PC-9 (cell line): ENCODE measurements around the gene GLYAT. TPM values are rescaled to one million over a fixed set of nuclear protein-coding genes. Genes with fewer than 3 reads are reported as not detected.

Experiments
- BruUV-seq: library from RNA; stranded (reverse); fragments of 400-500 nt; replicated peaks from 2 replicates; lab custom pipeline; 2021; lab: Mats Ljungman, UMichigan
- CTCF ChIA-PET: fragments of 300-600 bp; sonication (Branson Sonifier 250); formaldehyde crosslinking; loops from one replicate; lab custom pipeline; 2022; ENCODE audit warnings: antibody characterized with exemption; lab: Charles Lee
- POLR2A ChIA-PET: fragments of 300-600 bp; sonication (Branson Sonifier 250); formaldehyde crosslinking; loops from one replicate; lab custom pipeline; 2022; ENCODE audit warnings: antibody characterized with exemption; ENCODE audit not compliant: unreplicated experiment; lab: Charles Lee
- DNase-seq, 2 experiments: peaks; one replicate each; pipeline versions ENCODE4 v3.0.0 to v3.0.0-alpha.2; 2015 to 2022; ENCODE audit warnings: mixed read lengths in 1 of 2
- H2AFZ ChIP-seq: fragments of 200-600 bp; sonication (generic); 2 replicates; pipeline ENCODE4 v1.8.1; 2017; ENCODE audit warnings: antibody characterized with exemption
- H3F3A ChIP-seq: fragments of 200-600 bp; sonication (generic); 2 replicates; pipeline ENCODE4 v1.8.1; 2017; ENCODE audit warnings: antibody characterized with exemption, mild to moderate bottlenecking, low read depth; ENCODE audit not compliant: insufficient read depth
- H3K27ac ChIP-seq: fragments of 200-600 bp; sonication (generic); 2 replicates; pipeline ENCODE4 v1.6.1; 2016; ENCODE audit warnings: mixed run types
- H3K27me3 ChIP-seq: fragments of 200-600 bp; sonication (generic); 2 replicates; pipeline ENCODE4 v1.6.1; 2016; ENCODE audit warnings: low read depth, mixed run types; ENCODE audit not compliant: insufficient read depth
- H3K36me3 ChIP-seq: fragments of 200-600 bp; sonication (generic); 2 replicates; pipeline ENCODE4 v1.6.1; 2016; ENCODE audit warnings: low read depth, mixed run types
- H3K4me1 ChIP-seq: fragments of 200-600 bp; sonication (generic); replicated peaks from 2 replicates; pipeline ENCODE4 v1.6.1; 2016; ENCODE audit warnings: mixed run types; ENCODE audit not compliant: insufficient read depth
- H3K4me2 ChIP-seq: fragments of 200-600 bp; sonication (generic); 2 replicates; pipeline ENCODE4 v1.6.1; 2017; ENCODE audit warnings: mixed run types
- H3K4me3 ChIP-seq: fragments of 200-600 bp; sonication (generic); 2 replicates; pipeline ENCODE4 v1.6.1; 2016; ENCODE audit warnings: mixed run types
- H3K79me2 ChIP-seq: fragments of 200-600 bp; sonication (generic); 2 replicates; pipeline ENCODE4 v1.6.1; 2017; ENCODE audit warnings: low read depth, mixed run types
- H3K9me2 ChIP-seq: fragments of 200-600 bp; sonication (generic); 2 replicates; pipeline ENCODE4 v1.8.1; 2017; ENCODE audit warnings: mild to moderate bottlenecking; ENCODE audit not compliant: insufficient read depth
- H3K9me3 ChIP-seq: fragments of 200-600 bp; sonication (generic); 2 replicates; pipeline ENCODE4 v1.8.1; 2016; ENCODE audit warnings: low read depth; ENCODE audit not compliant: insufficient read depth
- H4K20me1 ChIP-seq: fragments of 200-600 bp; sonication (generic); 2 replicates; pipeline ENCODE4 v1.8.1; 2017; ENCODE audit not compliant: insufficient read depth
- CTCF ChIP-seq: fragments of 200-600 bp; sonication (generic); conservative IDR thresholded peaks from 2 replicates; pipeline ENCODE4 v1.6.1; 2017; ENCODE audit warnings: mixed run types, antibody characterized with exemption, mild to moderate bottlenecking, moderate library complexity
- EZH2 ChIP-seq: fragments of 200-600 bp; sonication (generic); IDR thresholded peaks from 2 replicates; pipeline ENCODE4 v1.8.0; 2017; ENCODE audit warnings: antibody characterized with exemption, low read depth
- intact Hi-C: fragments of 100-400 bp; cut with micrococcal nuclease; formaldehyde crosslinking; loops from one replicate; pipeline ENCODE4 v1.10.0; 2022; ENCODE audit not compliant: unreplicated experiment
- total RNA-seq: library from RNA; stranded (reverse); gene quantifications from 2 replicates; pipeline ENCODE4 v1.2.3, GENCODE V29; 2021

Gene GLYAT
- total RNA-seq, 1 experiment from 2014 or later, result not detected

- no peak overlapping the region for H3K4me2 ChIP-seq
- no TSS peak for BruUV-seq
- no peaks in the 10 kb centered on the region for H3K4me1 ChIP-seq
- H2AFZ ChIP-seq, result no peak overlapping the region
- TF ChIP-seq EZH2 (no peak), CTCF (no peak)
- POLR2A ChIA-PET, result interaction anchor here (0.7 kb wide), 1 partner anchor 1572 kb away, joined by 7 read pairs; no protein-coding TSS in a partner anchor
- H3K9me2 ChIP-seq, result no peaks in the 10 kb centered on the region
- H3K27me3 ChIP-seq, result peaks cover 3% of the 10 kb centered on the region; the same call in 1 of the 2 replicates
- H3K36me3 ChIP-seq, result no peaks in the 10 kb centered on the region
- no peaks in the 10 kb centered on the region for H4K20me1 ChIP-seq
- no peak overlapping the region for H3K4me3 ChIP-seq
- H3K9me3 ChIP-seq, result no peaks in the 10 kb centered on the region
- H3F3A ChIP-seq, result no peaks in the 10 kb centered on the region
- intact Hi-C loops, result no loop called here
- DNase-seq, result no peak
- CTCF ChIA-PET, result no interaction called here
- no peak overlapping the region for H3K27ac ChIP-seq
- no peaks in the 10 kb centered on the region for H3K79me2 ChIP-seq
Measured at GRCh38 chr11:58734681-58735490, 3.1 kb upstream of the GLYAT start.

- Histone ChIP-seq H3K79me2 (no peaks in the 10 kb centered on the region), H3F3A (no peaks in the 10 kb centered on the region), H3K9me3 (no peaks in the 10 kb centered on the region), H3K27me3 (peaks cover 3% of the 10 kb centered on the region; the same call in 1 of the 2 replicates), H3K36me3 (no peaks in the 10 kb centered on the region), H4K20me1 (no peaks in the 10 kb centered on the region), H3K4me2 (no peak overlapping the region), H3K4me1 (no peaks in the 10 kb centered on the region), H3K9me2 (no peaks in the 10 kb centered on the region), H2AFZ (no peak overlapping the region), H3K4me3 (no peak overlapping the region), H3K27ac (no peak overlapping the region)
- ChIA-PET POLR2A (no interaction called here), CTCF (no interaction called here)
- BruUV-seq, result no TSS peak
- TF ChIP-seq CTCF (no peak), EZH2 (no peak)
- DNase-seq, result no peak
- intact Hi-C loops, result no loop called here
Measured at GRCh38 chr11:58730507-58731089, 1.1 kb downstream of the GLYAT start.

DNA sequence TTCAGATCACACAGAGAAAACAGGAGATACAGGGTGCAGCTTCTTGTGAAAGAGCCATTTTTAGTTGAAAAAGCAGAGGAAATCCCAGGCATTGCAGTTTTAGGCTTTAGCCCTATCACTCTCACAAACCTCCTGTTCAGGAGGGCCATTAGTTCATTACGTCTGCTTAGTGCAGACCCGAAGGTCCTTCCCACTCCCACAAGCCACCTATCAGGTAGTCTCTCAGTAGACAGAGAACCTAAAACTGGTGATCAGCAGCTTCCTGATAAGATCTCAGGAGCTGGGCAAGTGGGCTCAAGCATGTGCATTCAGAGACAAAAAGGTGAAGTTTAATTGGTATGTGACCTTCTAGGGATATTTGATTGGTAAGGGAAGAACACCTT, 4.3 kb downstream of the GLYAT start:
- H3K27me3 ChIP-seq, result peaks cover 3% of the 10 kb centered on the region; the same call in 1 of the 2 replicates
- no peaks in the 10 kb centered on the region for H3K9me3 ChIP-seq
- H4K20me1 ChIP-seq, result no peaks in the 10 kb centered on the region
- no peaks in the 10 kb centered on the region for H3K79me2 ChIP-seq
- no peaks in the 10 kb centered on the region for H3K36me3 ChIP-seq
- no peaks in the 10 kb centered on the region for H3K4me1 ChIP-seq
- BruUV-seq, result no TSS peak
- no peak for DNase-seq
- intact Hi-C loops, result no loop called here
- TF ChIP-seq CTCF, result no peak
- TF ChIP-seq EZH2, result no peak
- H3K4me2 ChIP-seq, result no peak overlapping the region
- ChIA-PET CTCF (no interaction called here), POLR2A (no interaction called here)
- H3K27ac ChIP-seq, result no peak overlapping the region
- H3F3A ChIP-seq, result no peaks in the 10 kb centered on the region
- no peaks in the 10 kb centered on the region for H3K9me2 ChIP-seq
- no peak overlapping the region for H3K4me3 ChIP-seq
- no peak overlapping the region for H2AFZ ChIP-seq
